ENCODE measurements around the gene DNAJC6. TPM values are rescaled to one million over a fixed set of nuclear protein-coding genes. Genes with fewer than 3 reads are reported as not detected.

Gene DNAJC6
- total RNA-seq, 1 donor from 2014 or later = 2.9 TPM

Small RNA genes lying within 50 kb of the gene (small RNA-seq; reads per million reads assigned to genes)
- gene COX6CP13 (ENCODE audit: low replicate concordance) = not detected
- not detected for gene RNU2-15P (ENCODE audit: low replicate concordance)

Other genes with a start within 250 kb of the DNAJC6 start
- gene AK4, start 161.3 kb upstream of the DNAJC6 start, total RNA-seq = 18.3 TPM
- gene LEPR, start 111.1 kb downstream of the DNAJC6 start, total RNA-seq = 19.6 TPM
- gene LEPROT, start 111.1 kb downstream of the DNAJC6 start, total RNA-seq = 60.3 TPM

Measured in tongue (tissue), 2 donors.